ENCODE data around the gene MED26. TPM values are rescaled to one million over a fixed set of nuclear protein-coding genes. Genes with fewer than 3 reads are reported as not detected.

The MED26 gene
- total and polyA plus RNA-seq, 2 experiments from 2014 or later, result 7.4 to 15.4 TPM

GRCh38 chr19:16671652-16672274 is 43.8 kb upstream of the MED26 start:
- H3K27me3 Mint-ChIP-seq (ENCODE audit: insufficient read depth, low read depth, poor library complexity), result no peaks in the 10 kb centered on the region
- Histone ChIP-seq H3K27me3 (ENCODE audit: insufficient read depth) (no peaks in the 10 kb centered on the region), H3K4me2 (no peak overlapping the region), H3F3A (replicated peaks; ENCODE audit: low read depth) (no peaks in the 10 kb centered on the region), H2AFZ (no peak overlapping the region), H3K36me3 (ENCODE audit: insufficient read depth) (no peaks in the 10 kb centered on the region), H3K9me2 (ENCODE audit: insufficient read depth) (no peaks in the 10 kb centered on the region), H3K4me1 (ENCODE audit: insufficient read depth) (no peaks in the 10 kb centered on the region), H3K4me3 (no peak overlapping the region), H3K27ac (ENCODE audit: low read depth) (no peak overlapping the region), H4K20me1 (replicated peaks; ENCODE audit: insufficient read depth) (peaks cover 7% of the 10 kb centered on the region), H3K79me2 (replicated peaks; ENCODE audit: insufficient read depth) (peaks cover 2% of the 10 kb centered on the region; the same call in 1 of the 2 replicates)
- ATAC-seq (no peak), DNase-seq (ENCODE audit: low spot score) (no peak)
- H3K9me3 Mint-ChIP-seq, result no peaks in the 10 kb centered on the region
- no peak for TF ChIP-seq CTCF (conservative IDR thresholded peaks at IDR 0.05; ENCODE audit: low read depth in 2 of 2)
- TF ChIP-seq ZNF331 (CRISPR knock-in tag; IDR thresholded peaks at IDR 0.05; ENCODE audit: low read depth), result no peak
- no peak for TF ChIP-seq STAT1 (IDR thresholded peaks at IDR 0.05; ENCODE audit: unreplicated experiment)
- TF ChIP-seq ZNF462 (CRISPR knock-in tag; IDR thresholded peaks at IDR 0.05), result no peak
- no peak for TF ChIP-seq EZH2phosphoT487 (IDR thresholded peaks at IDR 0.05; ENCODE audit: unreplicated experiment)
- TF ChIP-seq POLR2AphosphoS5 (IDR thresholded peaks at IDR 0.05; ENCODE audit: low read depth), result no peak
- no peak for TF ChIP-seq NANOG (IDR thresholded peaks at IDR 0.05; ENCODE audit: borderline replicate concordance)
- TF ChIP-seq, protein P1, sequence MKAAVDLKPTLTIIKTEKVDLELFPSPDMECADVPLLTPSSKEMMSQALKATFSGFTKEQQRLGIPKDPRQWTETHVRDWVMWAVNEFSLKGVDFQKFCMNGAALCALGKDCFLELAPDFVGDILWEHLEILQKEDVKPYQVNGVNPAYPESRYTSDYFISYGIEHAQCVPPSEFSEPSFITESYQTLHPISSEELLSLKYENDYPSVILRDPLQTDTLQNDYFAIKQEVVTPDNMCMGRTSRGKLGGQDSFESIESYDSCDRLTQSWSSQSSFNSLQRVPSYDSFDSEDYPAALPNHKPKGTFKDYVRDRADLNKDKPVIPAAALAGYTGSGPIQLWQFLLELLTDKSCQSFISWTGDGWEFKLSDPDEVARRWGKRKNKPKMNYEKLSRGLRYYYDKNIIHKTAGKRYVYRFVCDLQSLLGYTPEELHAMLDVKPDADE (IDR thresholded peaks at IDR 0.05), result no peak
- no peak for TF ChIP-seq REST (IDR thresholded peaks at IDR 0.05; ENCODE audit: unreplicated experiment)
- TF ChIP-seq EZH2 (IDR thresholded peaks at IDR 0.05; ENCODE audit: low read depth, unreplicated experiment), result no peak
- TF ChIP-seq ZNF114 (CRISPR knock-in tag; IDR thresholded peaks at IDR 0.05), result no peak
- no peak for TF ChIP-seq JUNB (IDR thresholded peaks at IDR 0.05; ENCODE audit: unreplicated experiment)
- no peak for TF ChIP-seq CREB1 (CRISPR knock-in tag; IDR thresholded peaks at IDR 0.05; ENCODE audit: low read depth)
- H3K36me3 Mint-ChIP-seq (ENCODE audit: low read depth), result no peaks in the 10 kb centered on the region
- no peak overlapping the region for H3K27ac Mint-ChIP-seq
- no peak overlapping the region; the same call in 2 of the 3 replicates for H3K4me3 Mint-ChIP-seq
- H3K4me1 Mint-ChIP-seq, result no peaks in the 10 kb centered on the region
